Sigmoid colon (tissue), 4 donors: ENCODE results near the gene C16orf90.

ENCODE experiments used
- CTCF ChIP-seq, 4 experiments: fragments of 450-650 bp in 3 of 4; fragments of 200-600 bp in 1 of 4; IDR thresholded peaks; one replicate each; pipeline ENCODE4 v1.5.1; 2016 to 2019; ENCODE audit warnings: antibody characterized with exemption in 4 of 4, mild to moderate bottlenecking in 3 of 4, moderate library complexity in 2 of 4
- EP300 ChIP-seq, 4 donors: sonication (generic); formaldehyde crosslinking; IDR thresholded peaks; one replicate each; pipeline ENCODE4 v1.6.1; 2017; ENCODE audit warnings: antibody characterized with exemption in 4 of 4
- POLR2A ChIP-seq, 2 donors: fragments of 450-650 bp; IDR thresholded peaks; one replicate each; pipeline ENCODE4 v1.6.1; 2016; ENCODE audit warnings: antibody characterized with exemption in 2 of 2, mild to moderate bottlenecking in 2 of 2, moderate library complexity in 2 of 2
- POLR2AphosphoS5 ChIP-seq, 4 donors: sonication (generic); formaldehyde crosslinking; IDR thresholded peaks; one replicate each; pipeline ENCODE4 v1.6.1; 2017; ENCODE audit warnings: antibody characterized with exemption in 4 of 4

GRCh38 chr16:3469736-3470135 lies 25.6 kb downstream of the C16orf90 start:
- TF ChIP-seq CTCF (IDR thresholded peaks at IDR 0.05) (no peak), POLR2A (IDR thresholded peaks at IDR 0.05) (no peak), EP300 (IDR thresholded peaks at IDR 0.05) (no peak), POLR2AphosphoS5 (IDR thresholded peaks at IDR 0.05) (no peak)
